GM12878 (cell line): ENCODE data around the gene PDIA5. TPM values are rescaled to one million over a fixed set of nuclear protein-coding genes. Genes with fewer than 3 reads are reported as not detected.

ENCODE experiments used
- ATAC-seq: fragments of 200-7000 bp; cut with Tn5 transposase; 3 replicates; pipeline ENCODE4 v1.9.1; 2020; ENCODE audit warnings: mild to moderate bottlenecking, moderate library complexity
- BruUV-seq: library from RNA; stranded (reverse); fragments of 400-500 nt; replicated peaks from 2 replicates; lab custom pipeline; 2021; lab: Mats Ljungman, UMichigan
- CTCF ChIA-PET: fragments of 300-600 bp; sonication (Branson Sonifier 250); formaldehyde crosslinking; extraction: SDS; loops from one replicate; lab custom pipeline; 2021; ENCODE audit warnings: inconsistent platforms; lab: Yijun Ruan, JAX
- POLR2A ChIA-PET: fragments of 350-600 bp; formaldehyde crosslinking; extraction: SDS; loops from one replicate; lab custom pipeline; 2021; ENCODE audit warnings: inconsistent platforms; lab: Charles Lee
- RAD21 ChIA-PET: fragments of 300-600 bp; sonication (Branson Sonifier 250); formaldehyde crosslinking; loops from one replicate; lab custom pipeline; 2023; ENCODE audit warnings: antibody characterized with exemption; ENCODE audit not compliant: unreplicated experiment; lab: Charles Lee
- SMC1A ChIA-PET: fragments of 300-600 bp; sonication (Branson Sonifier 250); formaldehyde crosslinking; loops from one replicate; lab custom pipeline; 2023; ENCODE audit not compliant: unreplicated experiment, uncharacterized antibody; lab: Charles Lee
- DNase-seq: peaks from one replicate; pipeline ENCODE4 v3.0.0-alpha.2; 2011; ENCODE audit warnings: low read depth, low spot score
- FAIRE-seq: peaks from 3 replicates; lab custom pipeline; 2011; peaks lifted over from hg19 to GRCh38; lab: Jason Lieb, UNC
- H2AFZ ChIP-seq: 2 replicates; pipeline ENCODE4 v1.6.0; 2011; ENCODE audit warnings: low read depth, low read length, control low read depth; ENCODE audit not compliant: control insufficient read depth
- H3K27ac ChIP-seq: 2 replicates; pipeline ENCODE4 v1.5.1; 2011; ENCODE audit warnings: control low read depth; ENCODE audit not compliant: control insufficient read depth, insufficient read depth
- H3K27me3 ChIP-seq, 2 experiments: replicated peaks in 1 of 2; 2 replicates each; pipeline versions ENCODE4 v1.6.0 to v1.6.1; 2011; ENCODE audit warnings: low read length in 1 of 2; ENCODE audit not compliant: control insufficient read depth in 2 of 2, insufficient read depth in 2 of 2
- H3K36me3 ChIP-seq, 2 experiments: 2 replicates each; pipeline ENCODE4 v1.5.1; 2011; ENCODE audit warnings: low read length in 1 of 2; ENCODE audit not compliant: control insufficient read depth in 2 of 2, insufficient read depth in 2 of 2
- H3K4me1 ChIP-seq: 2 replicates; pipeline ENCODE4 v1.6.1; 2011; ENCODE audit warnings: mild to moderate bottlenecking, low read length, moderate library complexity, mixed read lengths; ENCODE audit not compliant: control insufficient read depth, insufficient read depth
- H3K4me2 ChIP-seq: 2 replicates; pipeline ENCODE4 v1.6.0; 2011; ENCODE audit warnings: control low read depth; ENCODE audit not compliant: control insufficient read depth, insufficient read depth
- H3K4me3 ChIP-seq: fragments of 200-600 bp; sonication (generic); 2 replicates; pipeline ENCODE4 v1.5.1; 2016
- H3K79me2 ChIP-seq: 2 replicates; pipeline ENCODE4 v1.6.0; 2011; ENCODE audit warnings: low read length; ENCODE audit not compliant: control insufficient read depth, insufficient read depth
- H3K9ac ChIP-seq: 2 replicates; pipeline ENCODE4 v1.8.0; 2011; ENCODE audit warnings: low read length, control low read depth, mixed read lengths; ENCODE audit not compliant: control insufficient read depth, insufficient read depth
- H3K9me3 ChIP-seq: replicated peaks from 3 replicates; pipeline ENCODE4 v1.5.1; 2011; ENCODE audit warnings: mild to moderate bottlenecking, low read length; ENCODE audit not compliant: control insufficient read depth, insufficient read depth
- H4K20me1 ChIP-seq: 2 replicates; pipeline ENCODE4 v1.6.0; 2011; ENCODE audit not compliant: control insufficient read depth, insufficient read depth
- WGBS: methylation state at CpG from one replicate; pipeline ENCODE4 v1.1.6; 2016; ENCODE audit warnings: low lambda C conversion rate; ENCODE audit not compliant: insufficient replicate concordance, insufficient coverage; ENCODE audit errors: missing lambda C conversion rate; 5-methylcytosine and 5-hydroxymethylcytosine counted together
- in situ Hi-C: fragments of 300-500 bp; cut with MboI; formaldehyde crosslinking; loops from 9 replicates; pipeline ENCODE4 v1.14.3; 2018; ENCODE audit warnings: mixed read lengths
- intact Hi-C: fragments of 100-400 bp; cut with micrococcal nuclease; formaldehyde crosslinking; loops from one replicate; pipeline ENCODE4 v1.14.2; 2022; ENCODE audit not compliant: unreplicated experiment
- polyA plus RNA-seq, 11 experiments: library from polyadenylated mRNA; depleted of rRNA in 4 of 11; unstranded in 6 of 11; stranded (reverse) in 5 of 11; fragments of >200 nt; fragmentation: Nextera tagmentation in 4 of 11; fragmentation: Illumina TruSeq in 1 of 11; extraction: Ambion mirVana in 4 of 11; extraction: Trizol in 1 of 11; gene quantifications; 1 replicate in 1 of 11; 2 replicates in 10 of 11; pipeline versions ENCODE4 v1.2.1 to v1.2.3, GENCODE V29; 2011 to 2016; ENCODE audit warnings: inconsistent platforms in 2 of 11, missing spikeins in 2 of 11, low read depth in 1 of 11
- total RNA-seq, 4 experiments: library from RNA; depleted of rRNA in 3 of 4; stranded (reverse); fragments of >200 nt in 3 of 4; fragmentation: Illumina TruSeq in 1 of 4; extraction: Trizol in 1 of 4; gene quantifications; 2 replicates each; pipeline versions ENCODE4 v1.2.1 to v1.2.3, GENCODE V29; 2013 to 2021
- TF ChIP-seq, protein P1 (sequence below): fragments of 450-650 bp; IDR thresholded peaks from 2 replicates; pipeline ENCODE4 v1.6.1; 2018; ENCODE audit warnings: borderline replicate concordance, mild to moderate bottlenecking; ENCODE audit not compliant: partially characterized antibody

PDIA5 gene
- total and polyA plus RNA-seq, 10 of the 15 experiments (the other 5 are each of a cell fraction or from before 2014, with no cell fraction given) = 4.1 to 24.8 (median 19.2) TPM

DNA sequence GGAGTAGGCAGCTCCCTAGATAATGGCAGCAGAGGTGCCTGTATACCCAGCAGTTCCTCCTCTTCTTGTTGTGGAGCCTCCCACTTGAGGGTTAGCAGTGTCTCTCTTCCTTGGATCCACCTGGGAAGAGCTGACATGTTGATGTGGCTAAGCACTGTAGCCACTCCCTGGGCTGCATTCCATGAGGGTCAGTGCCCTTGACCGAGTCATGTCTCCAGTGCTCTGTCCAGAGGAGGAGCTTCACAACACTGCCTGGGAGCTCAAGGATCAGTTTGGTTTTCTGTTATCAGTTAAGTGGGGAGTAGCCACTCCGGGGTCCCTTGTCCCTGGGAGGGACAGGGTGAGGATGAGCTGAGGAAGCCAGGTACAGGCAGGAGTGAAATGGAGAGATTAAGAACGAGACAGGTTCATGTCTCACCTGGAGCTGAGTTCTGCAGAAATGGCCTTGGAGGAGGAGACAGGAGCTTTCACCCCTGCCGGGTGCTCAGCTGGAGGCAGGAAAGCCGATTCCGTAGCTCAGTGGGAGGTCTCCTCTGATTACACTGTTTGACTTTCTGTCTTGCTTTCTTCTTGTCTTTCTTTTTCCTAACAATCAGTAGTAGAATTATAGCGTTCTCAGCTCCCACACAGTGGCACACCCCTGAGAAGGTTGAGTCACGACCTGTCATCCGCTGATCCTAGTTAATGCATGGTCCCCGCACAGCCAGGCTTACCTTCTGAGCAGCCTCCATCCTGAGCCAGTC is 77.0 kb downstream of the PDIA5 start:
- Histone ChIP-seq H3K9ac (no peak overlapping the region), H3K27me3 (no peaks in the 10 kb centered on the region), H2AFZ (no peak overlapping the region), H3K79me2 (no peaks in the 10 kb centered on the region), H3K4me2 (no peak overlapping the region), H4K20me1 (no peaks in the 10 kb centered on the region), H3K36me3 (peaks cover 10 to 22% of the 10 kb centered on the region in 2 experiments), H3K4me3 (no peak overlapping the region), H3K9me3 (no peaks in the 10 kb centered on the region), H3K4me1 (no peaks in the 10 kb centered on the region), H3K27ac (no peak overlapping the region)
- no peak for DNase-seq
- in situ Hi-C loops = no loop called here
- FAIRE-seq = no peak
- ChIA-PET POLR2A (interaction anchor here (0.6 kb wide), 1 partner anchor 219 kb away, joined by 4 read pairs; no protein-coding TSS in a partner anchor), RAD21 (no interaction called here), CTCF (no interaction called here), SMC1A (interaction anchor here (0.6 kb wide), 1 partner anchor 1604 kb away, joined by 3 read pairs; no protein-coding TSS in a partner anchor)
- WGBS = 93% methylated on average over 10 of the region's 10 CpGs
- intact Hi-C loops = no loop called here
- no TSS peak for BruUV-seq
- TF ChIP-seq, protein P1, sequence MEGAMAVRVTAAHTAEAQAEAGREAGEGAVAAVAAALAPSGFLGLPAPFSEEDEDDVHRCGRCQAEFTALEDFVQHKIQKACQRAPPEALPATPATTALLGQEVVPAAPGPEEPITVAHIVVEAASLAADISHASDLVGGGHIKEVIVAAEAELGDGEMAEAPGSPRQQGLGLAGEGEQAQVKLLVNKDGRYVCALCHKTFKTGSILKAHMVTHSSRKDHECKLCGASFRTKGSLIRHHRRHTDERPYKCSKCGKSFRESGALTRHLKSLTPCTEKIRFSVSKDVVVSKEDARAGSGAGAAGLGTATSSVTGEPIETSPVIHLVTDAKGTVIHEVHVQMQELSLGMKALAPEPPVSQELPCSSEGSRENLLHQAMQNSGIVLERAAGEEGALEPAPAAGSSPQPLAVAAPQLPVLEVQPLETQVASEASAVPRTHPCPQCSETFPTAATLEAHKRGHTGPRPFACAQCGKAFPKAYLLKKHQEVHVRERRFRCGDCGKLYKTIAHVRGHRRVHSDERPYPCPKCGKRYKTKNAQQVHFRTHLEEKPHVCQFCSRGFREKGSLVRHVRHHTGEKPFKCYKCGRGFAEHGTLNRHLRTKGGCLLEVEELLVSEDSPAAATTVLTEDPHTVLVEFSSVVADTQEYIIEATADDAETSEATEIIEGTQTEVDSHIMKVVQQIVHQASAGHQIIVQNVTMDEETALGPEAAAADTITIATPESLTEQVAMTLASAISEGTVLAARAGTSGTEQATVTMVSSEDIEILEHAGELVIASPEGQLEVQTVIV = no peak
- no peak for ATAC-seq
